ENCODE measurements around the gene PRDM7.

The PRDM7 gene

GRCh38 chr16:90047714-90048346 is 29.3 kb downstream of the PRDM7 start:
- DNase-seq (ENCODE audit: low spot score), result no peak
- Histone ChIP-seq H3K36me3 (ENCODE audit: low read depth) (no peaks in the 10 kb centered on the region; the same call in 1 of the 2 replicates), H3K4me3 (ENCODE audit: severe bottlenecking) (peak overlapping the region; percentile 9)

DNA sequence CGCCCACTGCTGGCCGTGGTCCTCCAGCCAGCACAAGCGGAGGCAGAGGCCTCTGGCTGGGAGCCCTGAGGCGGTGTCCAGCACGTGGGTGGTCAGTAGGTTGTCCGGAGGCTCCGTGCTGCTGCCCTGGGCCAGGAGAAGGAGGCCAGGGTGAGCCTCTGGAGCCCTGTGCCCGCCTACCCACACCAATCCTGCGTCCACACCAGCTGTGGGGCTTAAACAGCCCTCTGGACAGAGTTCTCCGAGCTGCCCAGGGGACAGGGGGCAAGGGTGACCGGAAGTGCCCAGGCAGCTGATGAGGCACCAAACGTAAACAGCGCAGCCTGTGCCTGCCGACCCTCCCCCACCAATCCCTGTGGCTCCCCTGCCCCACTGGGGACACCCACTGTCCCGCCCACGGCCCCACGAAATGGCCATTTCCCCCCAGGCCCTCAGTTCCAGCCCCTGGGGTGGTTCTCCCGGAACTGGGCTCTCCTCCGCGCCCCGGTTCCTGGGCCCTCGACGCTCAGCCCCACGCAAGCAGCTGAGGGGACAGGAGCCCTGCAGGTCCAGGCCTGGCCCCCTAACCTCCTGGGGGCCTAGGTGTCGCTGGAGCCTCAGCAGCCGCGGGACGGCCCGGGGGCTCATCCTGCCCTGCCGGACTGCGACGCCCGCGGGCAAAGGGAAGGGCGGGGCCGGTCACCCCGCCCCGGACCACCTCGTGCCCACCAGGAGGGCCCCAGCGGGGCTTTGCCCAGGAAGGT is 30.0 kb downstream of the PRDM7 start:
- H3K27ac ChIP-seq (ENCODE audit: poor library complexity, severe bottlenecking), result no peak overlapping the region

More at GRCh38 chr16:90047714-90048346, 29.3 kb downstream of the PRDM7 start:
- Histone ChIP-seq H3K27me3 (ENCODE audit: insufficient read depth, poor library complexity, severe bottlenecking) (no peaks in the 10 kb centered on the region), H3K4me1 (ENCODE audit: insufficient read depth, poor library complexity, severe bottlenecking) (peaks cover 19% of the 10 kb centered on the region), H3K9me3 (ENCODE audit: severe bottlenecking) (no peaks in the 10 kb centered on the region), H3K27ac (ENCODE audit: poor library complexity, severe bottlenecking) (no peak overlapping the region)
- ATAC-seq (ENCODE audit: low read depth), result no peak
- no peak for TF ChIP-seq CTCF (IDR thresholded peaks at IDR 0.05; ENCODE audit: poor library complexity, severe bottlenecking)

GRCh38 chr16:90046122-90046970 is 30.8 kb downstream of the PRDM7 start:
- Histone ChIP-seq H3K27ac (ENCODE audit: poor library complexity, severe bottlenecking) (no peak overlapping the region), H3K36me3 (ENCODE audit: low read depth) (no peaks in the 10 kb centered on the region; the same call in 1 of the 2 replicates), H3K4me3 (ENCODE audit: severe bottlenecking) (no peak overlapping the region), H3K27me3 (ENCODE audit: insufficient read depth, poor library complexity, severe bottlenecking) (no peaks in the 10 kb centered on the region), H3K9me3 (ENCODE audit: severe bottlenecking) (no peaks in the 10 kb centered on the region), H3K4me1 (ENCODE audit: insufficient read depth, poor library complexity, severe bottlenecking) (peaks cover 19% of the 10 kb centered on the region)
- ATAC-seq (ENCODE audit: low read depth), result no peak
- no peak for TF ChIP-seq CTCF (IDR thresholded peaks at IDR 0.05; ENCODE audit: poor library complexity, severe bottlenecking)
- no peak for DNase-seq (ENCODE audit: low spot score)

More for the DNA sequence above, 30.0 kb downstream of the PRDM7 start:
- DNase-seq (ENCODE audit: low spot score), result no peak
- no peak for ATAC-seq (ENCODE audit: low read depth)
- Histone ChIP-seq H3K36me3 (ENCODE audit: low read depth) (no peaks in the 10 kb centered on the region; the same call in 1 of the 2 replicates), H3K4me1 (ENCODE audit: insufficient read depth, poor library complexity, severe bottlenecking) (peaks cover 19% of the 10 kb centered on the region), H3K27me3 (ENCODE audit: insufficient read depth, poor library complexity, severe bottlenecking) (no peaks in the 10 kb centered on the region), H3K9me3 (ENCODE audit: severe bottlenecking) (no peaks in the 10 kb centered on the region), H3K4me3 (ENCODE audit: severe bottlenecking) (peak overlapping the region; percentile 9)
- TF ChIP-seq CTCF (IDR thresholded peaks at IDR 0.05; ENCODE audit: poor library complexity, severe bottlenecking), result no peak

DNA sequence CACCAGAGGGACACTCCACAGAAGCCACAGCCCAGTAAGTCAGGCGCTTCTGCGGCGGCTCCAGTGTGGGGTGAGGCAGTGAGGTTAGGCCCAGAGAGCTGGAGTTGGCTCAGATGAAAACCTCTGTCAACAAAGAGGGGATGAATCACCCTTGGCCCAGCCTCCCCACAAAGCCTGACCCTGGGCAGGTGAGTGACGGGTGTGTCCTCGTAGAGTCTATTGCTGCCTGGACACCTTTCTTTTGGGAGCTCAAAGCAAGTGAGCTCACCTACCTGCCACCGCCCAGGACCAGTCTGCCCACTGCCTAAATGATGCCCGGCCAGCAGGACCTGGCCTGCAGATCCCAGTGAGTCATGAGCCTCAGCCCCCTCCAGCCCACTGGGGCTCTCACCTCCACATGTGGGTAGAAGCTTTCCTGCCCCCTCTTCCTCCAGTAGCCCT is 33.0 kb downstream of the PRDM7 start:
- peaks cover 19% of the 10 kb centered on the region for H3K4me1 ChIP-seq (ENCODE audit: insufficient read depth, poor library complexity, severe bottlenecking)
- ATAC-seq (ENCODE audit: low read depth) (peak; percentile 95), DNase-seq (ENCODE audit: low spot score) (peak; percentile 87)
- peaks cover 12% of the 10 kb centered on the region for H3K36me3 ChIP-seq (ENCODE audit: low read depth)
- H3K27ac ChIP-seq (ENCODE audit: poor library complexity, severe bottlenecking), result peak overlapping the region; percentile 10
- TF ChIP-seq CTCF (IDR thresholded peaks at IDR 0.05; ENCODE audit: poor library complexity, severe bottlenecking), result no peak
- no peak overlapping the region for H3K4me3 ChIP-seq (ENCODE audit: severe bottlenecking)
- no peaks in the 10 kb centered on the region for H3K9me3 ChIP-seq (ENCODE audit: severe bottlenecking)
- no peaks in the 10 kb centered on the region for H3K27me3 ChIP-seq (ENCODE audit: insufficient read depth, poor library complexity, severe bottlenecking)

All from RWPE2 (cell line).